Prostate gland (tissue), 2 donors: ENCODE data around the gene PDE6A. TPM values are rescaled to one million over a fixed set of nuclear protein-coding genes. Genes with fewer than 3 reads are reported as not detected.
"Not testable (repeated sequence)": the region's sequence is repeated elsewhere in the genome, so short reads cannot be mapped to it uniquely, and the experiment has no call there.

ENCODE experiments used
- DNase-seq: peaks from one replicate; pipeline ENCODE4 v3.0.0-alpha.2; 2019; ENCODE audit warnings: low spot score
- H3K27ac ChIP-seq, 2 donors: fragments of 200-600 bp; sonication (generic); 2 replicates each; pipeline ENCODE4 v1.5.1; 2017 to 2019
- H3K27me3 ChIP-seq: fragments of 200-600 bp; sonication (generic); replicated peaks from 2 replicates; pipeline ENCODE4 v1.5.1; 2019; ENCODE audit not compliant: insufficient read depth
- H3K36me3 ChIP-seq, 2 donors: fragments of 200-600 bp; sonication (generic); 1 replicate in 1 of 2; 2 replicates in 1 of 2; pipeline versions ENCODE4 v1.5.1 to v1.8.1; 2017 to 2019
- H3K4me1 ChIP-seq: fragments of 200-600 bp; sonication (generic); replicated peaks from 2 replicates; pipeline ENCODE4 v1.5.1; 2019
- H3K4me3 ChIP-seq, 2 donors: fragments of 200-600 bp; sonication (generic); 2 replicates each; pipeline ENCODE4 v1.5.1; 2017 to 2019
- H3K9me3 ChIP-seq: fragments of 200-600 bp; sonication (generic); 2 replicates; pipeline ENCODE4 v1.5.1; 2017
- POLR2A ChIP-seq: fragments of 450-650 bp; IDR thresholded peaks from one replicate; pipeline ENCODE4 v1.6.1; 2016; ENCODE audit warnings: antibody characterized with exemption, mild to moderate bottlenecking
- POLR2AphosphoS5 ChIP-seq: sonication (generic); formaldehyde crosslinking; IDR thresholded peaks from one replicate; pipeline ENCODE4 v1.6.1; 2017; ENCODE audit warnings: antibody characterized with exemption
- WGBS: methylation state at CpG from one replicate; pipeline ENCODE4 v1.1.5; 2018; 5-methylcytosine and 5-hydroxymethylcytosine counted together
- intact Hi-C: fragments of 100-400 bp; cut with DNase I; formaldehyde crosslinking; loops from one replicate; pipeline ENCODE4 v1.14.2; 2022
- total RNA-seq, 2 donors: library from RNA; depleted of rRNA; stranded (reverse); fragments of >200 nt; gene quantifications; one replicate each; pipeline ENCODE4 v1.1.0, GENCODE V29; 2016
- TF ChIP-seq, protein P1 (sequence below), 4 experiments: fragments of 200-600 bp in 2 of 4; fragments of 450-650 bp in 2 of 4; sonication (generic) in 2 of 4; IDR thresholded peaks; 1 replicate in 3 of 4; 2 replicates in 1 of 4; pipeline ENCODE4 v1.5.1; 2016 to 2019; ENCODE audit warnings: antibody characterized with exemption in 4 of 4, mild to moderate bottlenecking in 2 of 4, moderate library complexity in 2 of 4

The PDE6A gene
- total RNA-seq, 2 donors from 2014 or later: 0.91 TPM; not detected in 1

DNA sequence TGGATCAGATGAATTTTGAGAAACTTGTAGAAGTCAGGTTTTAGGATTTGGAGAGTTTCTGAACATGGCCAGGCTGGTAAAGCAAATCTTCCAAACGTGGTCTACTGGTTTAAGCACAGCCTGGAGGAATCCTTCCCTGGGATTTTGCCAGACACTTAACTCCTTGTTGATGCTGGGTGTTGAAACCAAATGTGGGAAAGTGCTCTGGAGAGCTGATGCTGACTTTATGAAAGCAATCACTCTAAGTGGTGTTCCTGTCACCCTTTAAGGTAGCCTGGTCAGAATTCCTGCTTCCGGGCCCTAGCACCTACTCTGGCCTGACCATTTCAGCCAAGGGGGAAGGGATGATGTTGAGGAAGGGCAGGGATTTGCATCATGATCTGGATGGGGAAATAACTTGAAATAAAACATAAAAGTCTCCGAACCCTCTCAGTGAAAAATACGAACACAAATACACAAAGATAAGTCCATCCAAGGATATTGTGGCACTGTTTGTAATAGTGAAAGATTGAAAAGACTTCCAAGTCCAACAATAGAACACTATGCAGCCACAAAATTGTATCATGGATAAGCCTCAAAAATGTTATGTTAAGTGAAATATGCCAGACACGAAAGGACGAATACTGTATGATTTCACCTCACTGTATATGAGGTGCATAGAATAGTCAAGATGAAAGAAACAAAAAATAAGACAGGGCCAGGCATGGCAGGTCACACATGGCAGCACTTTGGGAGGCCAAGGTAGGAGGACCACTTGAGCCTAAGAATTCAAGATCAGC, 57.7 kb downstream of the PDE6A start:
- TF ChIP-seq POLR2A: no peak
- TF ChIP-seq POLR2AphosphoS5: no peak
- TF ChIP-seq, protein P1, sequence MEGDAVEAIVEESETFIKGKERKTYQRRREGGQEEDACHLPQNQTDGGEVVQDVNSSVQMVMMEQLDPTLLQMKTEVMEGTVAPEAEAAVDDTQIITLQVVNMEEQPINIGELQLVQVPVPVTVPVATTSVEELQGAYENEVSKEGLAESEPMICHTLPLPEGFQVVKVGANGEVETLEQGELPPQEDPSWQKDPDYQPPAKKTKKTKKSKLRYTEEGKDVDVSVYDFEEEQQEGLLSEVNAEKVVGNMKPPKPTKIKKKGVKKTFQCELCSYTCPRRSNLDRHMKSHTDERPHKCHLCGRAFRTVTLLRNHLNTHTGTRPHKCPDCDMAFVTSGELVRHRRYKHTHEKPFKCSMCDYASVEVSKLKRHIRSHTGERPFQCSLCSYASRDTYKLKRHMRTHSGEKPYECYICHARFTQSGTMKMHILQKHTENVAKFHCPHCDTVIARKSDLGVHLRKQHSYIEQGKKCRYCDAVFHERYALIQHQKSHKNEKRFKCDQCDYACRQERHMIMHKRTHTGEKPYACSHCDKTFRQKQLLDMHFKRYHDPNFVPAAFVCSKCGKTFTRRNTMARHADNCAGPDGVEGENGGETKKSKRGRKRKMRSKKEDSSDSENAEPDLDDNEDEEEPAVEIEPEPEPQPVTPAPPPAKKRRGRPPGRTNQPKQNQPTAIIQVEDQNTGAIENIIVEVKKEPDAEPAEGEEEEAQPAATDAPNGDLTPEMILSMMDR (IDR thresholded peaks at IDR 0.05): no peak
- Histone ChIP-seq H3K4me1 (no peaks in the 10 kb centered on the region), H3K27me3 (no peaks in the 10 kb centered on the region), H3K4me3 (no peak overlapping the region), H3K27ac (no peak overlapping the region), H3K9me3 (no peaks in the 10 kb centered on the region), H3K36me3 (no peaks in the 10 kb centered on the region)
- no peak for DNase-seq
- intact Hi-C loops: no loop called here
- 80% methylated on average over 6 of the region's 6 CpGs for WGBS

DNA sequence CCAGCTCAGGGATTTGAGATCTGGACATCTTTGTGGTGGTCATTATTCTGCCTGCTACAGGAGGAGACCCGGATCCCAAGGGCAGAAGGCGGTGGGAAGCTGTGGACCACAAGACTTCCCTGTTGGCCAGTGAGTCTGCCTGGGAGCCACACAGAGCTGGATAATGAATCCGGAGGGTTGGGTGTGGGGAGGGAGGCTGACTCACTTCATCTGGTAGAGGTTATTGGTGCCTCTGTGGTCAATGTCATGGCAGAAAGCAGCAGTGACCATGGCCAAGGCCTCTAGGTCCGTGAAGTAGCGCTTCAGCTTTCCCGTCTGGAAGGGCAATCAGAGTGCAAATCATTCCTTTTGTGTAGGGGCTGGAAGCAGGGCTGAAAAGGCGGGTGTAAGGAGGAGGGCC, 58.5 kb downstream of the PDE6A start:
- Histone ChIP-seq H3K36me3 (no peaks in the 10 kb centered on the region), H3K27ac (no peak overlapping the region), H3K9me3 (no peaks in the 10 kb centered on the region), H3K4me3 (no peak overlapping the region), H3K4me1 (no peaks in the 10 kb centered on the region), H3K27me3 (no peaks in the 10 kb centered on the region)
- WGBS: 94% methylated on average over 7 of the region's 7 CpGs
- intact Hi-C loops: no loop called here
- TF ChIP-seq POLR2AphosphoS5 (no peak), POLR2A (no peak)
- TF ChIP-seq, protein P1 (IDR thresholded peaks at IDR 0.05): no peak
- no peak for DNase-seq

DNA sequence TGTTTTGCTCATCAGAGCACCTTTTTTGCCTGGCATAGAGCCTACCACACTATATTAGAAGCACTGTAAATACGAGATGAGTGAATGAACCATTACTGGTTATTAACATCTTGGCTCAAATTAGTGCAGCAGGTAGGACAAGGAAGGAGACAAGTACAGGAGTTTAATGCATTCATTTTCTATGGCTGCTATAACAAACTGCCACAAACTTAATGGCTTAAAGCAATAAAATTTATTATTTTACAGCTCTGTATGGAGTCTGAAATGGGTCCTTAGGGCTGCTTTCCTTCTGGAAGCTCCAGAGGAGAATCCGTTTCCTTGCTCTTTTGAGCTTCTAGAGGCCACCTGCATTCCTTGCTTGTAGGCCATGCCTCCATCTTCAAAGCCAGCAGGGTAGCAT, 59.1 kb downstream of the PDE6A start:
- no peak overlapping the region for H3K27ac ChIP-seq
- no peaks in the 10 kb centered on the region for H3K4me1 ChIP-seq
- H3K4me3 ChIP-seq: no peak overlapping the region
- TF ChIP-seq POLR2A: no peak
- TF ChIP-seq, protein P1 (IDR thresholded peaks at IDR 0.05): no peak
- no peak for TF ChIP-seq POLR2AphosphoS5
- no peaks in the 10 kb centered on the region for H3K27me3 ChIP-seq
- no peak for DNase-seq
- no peaks in the 10 kb centered on the region for H3K9me3 ChIP-seq
- H3K36me3 ChIP-seq: no peaks in the 10 kb centered on the region
- intact Hi-C loops: no loop called here
- 79% methylated on average over 2 of the region's 2 CpGs for WGBS

DNA sequence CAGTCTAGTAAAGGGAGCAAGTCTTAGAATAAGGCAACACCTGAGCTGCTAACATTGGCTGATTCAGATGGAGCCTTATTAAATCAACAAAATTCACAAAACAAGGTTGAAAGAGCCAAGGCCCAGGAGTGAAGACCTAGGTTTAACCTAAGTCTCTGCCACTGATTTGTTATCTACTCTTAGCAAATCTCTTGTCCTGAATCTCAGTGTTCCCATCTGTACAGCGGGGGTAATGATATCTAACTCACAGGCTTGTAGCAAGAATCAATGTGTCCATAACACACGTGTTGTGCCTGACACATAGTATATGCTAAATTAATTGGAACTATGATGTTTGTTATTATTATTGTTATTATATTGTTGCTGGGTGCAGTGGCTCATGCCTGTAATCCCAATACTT, 61.0 kb downstream of the PDE6A start:
- Histone ChIP-seq H3K27me3 (no peaks in the 10 kb centered on the region), H3K4me1 (no peaks in the 10 kb centered on the region), H3K4me3 (no peak overlapping the region), H3K36me3 (no peaks in the 10 kb centered on the region), H3K27ac (no peak overlapping the region), H3K9me3 (no peaks in the 10 kb centered on the region)
- TF ChIP-seq, protein P1 (IDR thresholded peaks at IDR 0.05): no peak
- TF ChIP-seq POLR2A: no peak
- TF ChIP-seq POLR2AphosphoS5: no peak
- DNase-seq: no peak
- intact Hi-C loops: no loop called here
- 94% methylated on average over 2 of the region's 2 CpGs for WGBS

DNA sequence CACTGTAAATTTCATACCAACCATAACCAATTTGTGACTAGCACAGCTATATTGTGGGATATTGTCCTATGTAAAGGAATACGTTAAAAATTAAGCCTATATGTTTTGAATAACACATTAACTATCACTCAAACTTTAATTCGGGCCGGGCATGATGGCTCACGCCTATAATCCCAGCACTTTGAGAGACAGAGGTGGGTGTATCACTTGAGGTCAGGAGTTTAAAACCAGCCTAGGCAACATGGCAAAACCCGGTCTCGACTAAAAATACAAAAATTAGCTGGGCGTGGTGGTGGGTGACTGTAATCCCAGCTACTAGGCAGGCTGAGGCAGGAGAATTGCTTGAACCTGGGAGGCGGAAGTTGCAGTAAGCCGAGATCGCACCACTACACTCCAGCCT, 62.0 kb downstream of the PDE6A start:
- intact Hi-C loops: not testable (repeated sequence)

More for the DNA sequence above, 62.0 kb downstream of the PDE6A start:
- WGBS: 79% methylated on average over 10 of the region's 10 CpGs
- not testable (repeated sequence) for H3K27ac ChIP-seq, H3K36me3 ChIP-seq, DNase-seq, H3K9me3 ChIP-seq, H3K4me3 ChIP-seq, H3K27me3 ChIP-seq, H3K4me1 ChIP-seq
